HCT116 (cell line): ENCODE results near the gene SMYD3. TPM values are rescaled to one million over a fixed set of nuclear protein-coding genes. Genes with fewer than 3 reads are reported as not detected.

Source experiments
- ATAC-seq: fragments of 200-7000 bp; cut with Tn5 transposase; 2 replicates; pipeline ENCODE4 v1.9.1; 2020; ENCODE audit warnings: mild to moderate bottlenecking, moderate library complexity
- BruUV-seq: library from RNA; stranded (reverse); fragments of 400-500 nt; replicated peaks from 2 replicates; lab custom pipeline; 2021; lab: Mats Ljungman, UMichigan
- CTCF ChIA-PET: fragments of 300-600 bp; sonication (Branson Sonifier 250); formaldehyde crosslinking; loops from one replicate; lab custom pipeline; 2021; ENCODE audit warnings: antibody characterized with exemption; lab: Charles Lee
- POLR2A ChIA-PET: fragments of 300-600, 350-600 bp; sonication (Branson Sonifier 250); formaldehyde crosslinking; loops from one replicate; lab custom pipeline; 2021; ENCODE audit warnings: antibody characterized with exemption; lab: Charles Lee
- RAD21 ChIA-PET, 2 experiments: fragments of 300-600 bp; sonication (Branson Sonifier 250); formaldehyde crosslinking; loops; one replicate each; lab custom pipeline; 2023; ENCODE audit warnings: low total read pairs in 2 of 2; ENCODE audit not compliant: uncharacterized antibody in 2 of 2, unreplicated experiment in 2 of 2, low non-redundant PET in 1 of 2; lab: Charles Lee
- DNase-seq: peaks from one replicate; pipeline ENCODE4 v3.0.0-alpha.2; 2010; ENCODE audit warnings: low read depth, low spot score
- H2AFZ ChIP-seq: fragments of 200-600 bp; shearing (Covaris generic), sonication (generic); 2 replicates; pipeline ENCODE4 v1.6.1; 2017; ENCODE audit warnings: low read depth, mixed run types, mixed read lengths, antibody characterized with exemption, low read length; ENCODE audit not compliant: poor library complexity, severe bottlenecking
- H3K27ac ChIP-seq: 2 replicates; pipeline ENCODE4 v1.5.1; 2012; ENCODE audit warnings: low read depth, low read length
- H3K27me3 ChIP-seq: fragments of 200-600 bp; sonication (generic); 2 replicates; pipeline ENCODE4 v1.6.1; 2016; ENCODE audit warnings: mixed run types, low read length, mixed read lengths; ENCODE audit not compliant: insufficient read depth
- H3K36me3 ChIP-seq, 2 experiments: fragments of 200-500 bp in 1 of 2; fragments of 200-600 bp in 1 of 2; sonication (Bioruptor generic) in 1 of 2; sonication (generic) in 1 of 2; 2 replicates each; pipeline versions ENCODE4 v1.5.1 to v1.6.1; 2014 to 2016; ENCODE audit warnings: low read length in 2 of 2, inconsistent platforms in 1 of 2, mixed read lengths in 1 of 2, mixed run types in 1 of 2; ENCODE audit not compliant: insufficient read depth in 2 of 2, control insufficient read depth in 1 of 2
- H3K4me1 ChIP-seq, 2 experiments: fragments of 200-600 bp in 1 of 2; sonication (generic) in 1 of 2; 2 replicates each; pipeline versions ENCODE4 v1.5.1 to v1.6.1; 2012 to 2017; ENCODE audit warnings: low read length in 2 of 2, inconsistent platforms in 1 of 2, mild to moderate bottlenecking in 1 of 2, mixed read lengths in 1 of 2, mixed run types in 1 of 2, moderate library complexity in 1 of 2; ENCODE audit not compliant: insufficient read depth in 2 of 2, control insufficient read depth in 1 of 2
- H3K4me2 ChIP-seq: fragments of 200-600 bp; sonication (generic); 2 replicates; pipeline ENCODE4 v1.6.1; 2017; ENCODE audit warnings: mixed run types, low read length, mixed read lengths
- H3K4me3 ChIP-seq, 2 experiments: fragments of 200-600 bp in 1 of 2; sonication (generic) in 1 of 2; replicated peaks in 1 of 2; 2 replicates each; pipeline ENCODE4 v1.5.1; 2011 to 2016; ENCODE audit warnings: low read length in 2 of 2, control low read depth in 1 of 2, low read depth in 1 of 2, mild to moderate bottlenecking in 1 of 2, mixed read lengths in 1 of 2, mixed run types in 1 of 2
- H3K79me2 ChIP-seq: fragments of 200-600 bp; sonication (generic); 2 replicates; pipeline ENCODE4 v1.6.1; 2017; ENCODE audit warnings: mild to moderate bottlenecking, mixed run types, low read length, moderate library complexity, mixed read lengths; ENCODE audit not compliant: insufficient read depth
- H3K9ac ChIP-seq: fragments of 200-600 bp; sonication (generic); 2 replicates; pipeline ENCODE4 v1.6.1; 2016; ENCODE audit warnings: low read length, mixed read lengths
- H3K9me2 ChIP-seq: fragments of 200-600 bp; sonication (generic), shearing (Covaris generic); 2 replicates; pipeline ENCODE4 v1.6.1; 2017; ENCODE audit warnings: mixed run types, mild to moderate bottlenecking, moderate library complexity; ENCODE audit not compliant: insufficient read depth
- H3K9me3 ChIP-seq, 2 experiments: fragments of 200-500 bp in 1 of 2; fragments of 200-600 bp in 1 of 2; sonication (Bioruptor generic) in 1 of 2; sonication (generic) in 1 of 2; 2 replicates each; pipeline ENCODE4 v1.6.1; 2014 to 2017; ENCODE audit warnings: low read length in 2 of 2, mixed read lengths in 2 of 2, inconsistent platforms in 1 of 2, low read depth in 1 of 2, mild to moderate bottlenecking in 1 of 2, mixed run types in 1 of 2, moderate library complexity in 1 of 2; ENCODE audit not compliant: control insufficient read depth in 1 of 2, insufficient read depth in 1 of 2
- H4K20me1 ChIP-seq: fragments of 200-600 bp; sonication (generic), shearing (Covaris generic); 2 replicates; pipeline ENCODE4 v1.6.1; 2017; ENCODE audit warnings: mixed run types, mild to moderate bottlenecking, moderate library complexity; ENCODE audit not compliant: insufficient read depth
- CBX3 ChIP-seq: IDR thresholded peaks from 2 replicates; pipeline ENCODE4 v1.6.1; 2012; ENCODE audit warnings: low read depth
- CEBPB ChIP-seq: IDR thresholded peaks from 2 replicates; pipeline ENCODE4 v1.6.1; 2012; ENCODE audit warnings: low read depth
- CTCF ChIP-seq, 3 experiments: fragments of 200-600 bp in 1 of 3; sonication (generic) in 1 of 3; IDR thresholded peaks in 2 of 3; conservative IDR thresholded peaks in 1 of 3; 2 replicates each; pipeline ENCODE4 v1.5.1; 2012 to 2017; ENCODE audit warnings: low read depth in 2 of 3, low read length in 2 of 3, antibody characterized with exemption in 1 of 3, borderline replicate concordance in 1 of 3, control low read depth in 1 of 3, mild to moderate bottlenecking in 1 of 3, mixed read lengths in 1 of 3, mixed run types in 1 of 3, moderate library complexity in 1 of 3; ENCODE audit not compliant: insufficient read depth in 1 of 3
- EGR1 ChIP-seq: IDR thresholded peaks from 2 replicates; pipeline ENCODE4 v1.6.1; 2012; ENCODE audit warnings: low read depth
- EZH2 ChIP-seq: fragments of 200-600 bp; sonication (generic); IDR thresholded peaks from 2 replicates; pipeline ENCODE4 v1.6.1; 2017; ENCODE audit warnings: antibody characterized with exemption, mixed run types
- EZH2phosphoT487 ChIP-seq: fragments of 200-600 bp; IDR thresholded peaks from 2 replicates; pipeline ENCODE4 v1.6.1; 2018; ENCODE audit warnings: antibody characterized with exemption, borderline replicate concordance
- JUND ChIP-seq: IDR thresholded peaks from 2 replicates; pipeline ENCODE4 v1.6.1; 2012
- POLR2AphosphoS5 ChIP-seq: IDR thresholded peaks from 2 replicates; pipeline ENCODE4 v1.6.1; 2011; ENCODE audit warnings: mild to moderate bottlenecking, low read depth, low read length, moderate library complexity
- RAD21 ChIP-seq: IDR thresholded peaks from 2 replicates; pipeline ENCODE4 v1.6.1; 2012; ENCODE audit warnings: low read depth, mild to moderate bottlenecking
- SIN3A ChIP-seq: IDR thresholded peaks from 2 replicates; pipeline ENCODE4 v1.6.1; 2012; ENCODE audit warnings: low read depth
- SP1 ChIP-seq: IDR thresholded peaks from 2 replicates; pipeline ENCODE4 v1.6.1; 2012; ENCODE audit warnings: low read depth
- TCF7L2 ChIP-seq: IDR thresholded peaks from 2 replicates; pipeline ENCODE4 v1.7.0; 2011; ENCODE audit warnings: borderline replicate concordance, inconsistent platforms; ENCODE audit not compliant: insufficient read depth, insufficient read length; ENCODE audit errors: extremely low read depth
- ZBTB33 ChIP-seq: IDR thresholded peaks from 2 replicates; pipeline ENCODE4 v1.6.1; 2011; ENCODE audit warnings: mild to moderate bottlenecking, low read length, moderate library complexity; ENCODE audit not compliant: insufficient replicate concordance; ENCODE audit errors: extremely low read depth
- ZNF274 ChIP-seq: fragments of 200-500 bp; sonication (Bioruptor generic); IDR thresholded peaks from 2 replicates; pipeline ENCODE4 v1.6.1; 2014; ENCODE audit warnings: mild to moderate bottlenecking, low read depth, low read length, inconsistent platforms
- intact Hi-C: fragments of 100-400 bp; cut with micrococcal nuclease; formaldehyde crosslinking; loops from 2 replicates; pipeline ENCODE4 v1.10.0; 2022
- total RNA-seq: library from RNA; stranded (reverse); gene quantifications from one replicate; pipeline ENCODE4 v1.2.1, GENCODE V29; 2021; ENCODE audit not compliant: unreplicated experiment

The SMYD3 gene
- total RNA-seq, 1 experiment from 2014 or later = 33.6 TPM

- Histone ChIP-seq H2AFZ (no peak overlapping the region), H3K36me3 (no peaks in the 10 kb centered on the region), H3K9me3 (no peaks in the 10 kb centered on the region; a peak in 1 of 4 replicates), H3K79me2 (no peaks in the 10 kb centered on the region), H3K9ac (no peak overlapping the region), H3K4me3 (no peak overlapping the region), H3K4me1 (peaks cover 0 to 4% of the 10 kb centered on the region in 2 experiments; a peak in 1 of 4 replicates), H3K27me3 (no peaks in the 10 kb centered on the region), H3K9me2 (no peaks in the 10 kb centered on the region), H3K27ac (no peak overlapping the region), H3K4me2 (no peak overlapping the region), H4K20me1 (no peaks in the 10 kb centered on the region)
- RAD21 ChIA-PET = no interaction called here
- POLR2A ChIA-PET = no interaction called here
- no peak for DNase-seq
- no peak for TF ChIP-seq POLR2AphosphoS5
- no peak for TF ChIP-seq RAD21
- TF ChIP-seq TCF7L2 = no peak
- TF ChIP-seq SP1 = no peak
- TF ChIP-seq CBX3 = no peak
- no peak for TF ChIP-seq EZH2phosphoT487
- no peak for TF ChIP-seq EZH2
- no peak for TF ChIP-seq CTCF (IDR thresholded peaks at IDR 0.05 in 2 of 3, conservative IDR thresholded peaks at IDR 0.05 in 1 of 3; ENCODE audit: borderline replicate concordance in 1 of 3, insufficient read depth in 1 of 3, low read depth in 2 of 3, low read length in 2 of 3)
- no peak for TF ChIP-seq ZNF274
- no peak for TF ChIP-seq SIN3A
- TF ChIP-seq JUND = no peak
- no peak for TF ChIP-seq EGR1
- TF ChIP-seq CEBPB = no peak
- no peak for TF ChIP-seq ZBTB33
- no peak for ATAC-seq
- intact Hi-C loops = loop anchor here (10.0 kb wide), 1 partner anchor 956 kb away; the partner anchor contains the start of gene KIF26B
- CTCF ChIA-PET = no interaction called here
- no TSS peak for BruUV-seq
Measured at GRCh38 chr1:246110343-246111219, 396.5 kb downstream of the SMYD3 start.
